Activated T-cell treated with anti-CD3 and anti-CD28 coated beads, Interleukin-2, amount 50 U/mL, for 4 hours (primary cell): ENCODE measurements around the gene SLC35F1. TPM values are rescaled to one million over a fixed set of nuclear protein-coding genes. Genes with fewer than 3 reads are reported as not detected.

ENCODE experiments used
- ATAC-seq, 2 donors: fragments of 200-7000 bp; cut with Tn5 transposase; one replicate each; pipeline ENCODE4 v1.10.0; 2021
- DNase-seq: peaks from one replicate; pipeline ENCODE4 v3.0.0-alpha.2; 2020
- H3K27me3 Mint-ChIP-seq: one replicate; pipeline ENCODE4 v1.8.0; 2021; ENCODE audit warnings: low read depth, mixed read lengths
- H3K36me3 Mint-ChIP-seq: one replicate; pipeline ENCODE4 v1.8.0; 2022; ENCODE audit warnings: mixed read lengths; ENCODE audit not compliant: insufficient read depth
- H3K4me1 Mint-ChIP-seq: one replicate; pipeline ENCODE4 v1.8.0; 2021; ENCODE audit warnings: low read depth, mixed read lengths
- H3K4me3 Mint-ChIP-seq: one replicate; pipeline ENCODE4 v1.8.0; 2021; ENCODE audit warnings: mild to moderate bottlenecking, moderate library complexity, mixed read lengths
- H3K9me3 Mint-ChIP-seq: one replicate; pipeline ENCODE4 v1.8.0; 2021; ENCODE audit warnings: mixed read lengths
- total RNA-seq, 3 donors: library from RNA; stranded (reverse); gene quantifications; one replicate each; pipeline ENCODE4 v1.2.1, GENCODE V29; 2021

Gene SLC35F1
- total RNA-seq, 3 donors from 2014 or later: 0.13 to 0.27 (median 0.21) TPM

DNA sequence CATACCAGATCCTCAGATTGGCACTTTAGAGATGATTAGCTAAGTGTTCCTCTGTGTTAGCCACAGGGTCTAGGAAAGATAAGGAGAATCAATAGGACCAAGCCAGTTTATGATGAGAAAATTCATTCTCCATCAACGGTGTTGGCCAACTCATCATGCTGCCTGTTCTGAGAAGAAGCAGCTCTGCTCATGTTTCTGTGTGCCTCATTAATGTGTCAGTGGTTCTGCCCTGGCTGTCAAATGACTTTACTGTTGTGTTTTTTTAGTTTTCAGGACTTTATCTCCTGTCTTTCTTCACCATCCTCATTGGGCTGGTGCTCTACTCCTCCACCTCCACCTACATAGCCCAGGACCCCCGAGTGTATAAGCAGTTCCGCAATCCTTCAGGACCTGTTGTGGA, 406.7 kb downstream of the SLC35F1 start:
- no peaks in the 10 kb centered on the region for H3K27me3 Mint-ChIP-seq
- ATAC-seq (no peak), DNase-seq (no peak)
- no peak overlapping the region for H3K4me3 Mint-ChIP-seq
- no peaks in the 10 kb centered on the region for H3K4me1 Mint-ChIP-seq
- no peaks in the 10 kb centered on the region for H3K36me3 Mint-ChIP-seq
- no peaks in the 10 kb centered on the region for H3K9me3 Mint-ChIP-seq

GRCh38 chr6:118316796-118317384, 409.8 kb downstream of the SLC35F1 start:
- ATAC-seq: no peak
- H3K36me3 Mint-ChIP-seq: no peaks in the 10 kb centered on the region
- no peaks in the 10 kb centered on the region for H3K27me3 Mint-ChIP-seq
- no peaks in the 10 kb centered on the region for H3K4me1 Mint-ChIP-seq
- H3K9me3 Mint-ChIP-seq: no peaks in the 10 kb centered on the region
- DNase-seq: no peak
- no peak overlapping the region for H3K4me3 Mint-ChIP-seq

- Mint-ChIP-seq H3K9me3 (no peaks in the 10 kb centered on the region), H3K36me3 (no peaks in the 10 kb centered on the region), H3K4me1 (no peaks in the 10 kb centered on the region), H3K27me3 (no peaks in the 10 kb centered on the region), H3K4me3 (no peak overlapping the region)
- no peak for DNase-seq
- no peak for ATAC-seq
These were observed 410.8 kb downstream of the SLC35F1 start for GRCh38 chr6:118317581-118318563.

DNA sequence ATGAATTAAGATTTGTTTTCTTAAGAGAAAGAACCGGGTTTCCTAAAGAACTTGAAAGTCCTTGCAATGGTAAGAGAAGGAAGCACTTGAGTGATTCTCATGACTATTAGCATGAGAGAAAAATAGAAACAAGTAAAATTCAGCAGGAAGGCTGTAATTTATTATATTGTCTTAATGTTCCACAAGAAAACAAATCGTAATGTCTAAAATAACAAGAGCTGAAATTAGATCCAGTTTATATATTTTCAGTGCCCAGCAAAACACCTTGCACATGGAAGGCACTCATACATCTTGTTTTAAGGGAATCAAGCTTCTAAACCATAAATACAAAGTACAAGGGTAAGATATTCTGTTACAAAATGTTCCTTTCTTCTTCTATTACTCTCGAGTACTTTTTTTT, 411.6 kb downstream of the SLC35F1 start:
- H3K9me3 Mint-ChIP-seq: no peaks in the 10 kb centered on the region
- H3K27me3 Mint-ChIP-seq: no peaks in the 10 kb centered on the region
- H3K4me3 Mint-ChIP-seq: no peak overlapping the region
- H3K36me3 Mint-ChIP-seq: no peaks in the 10 kb centered on the region
- no peaks in the 10 kb centered on the region for H3K4me1 Mint-ChIP-seq
- ATAC-seq (no peak), DNase-seq (no peak)

- Mint-ChIP-seq H3K27me3 (no peaks in the 10 kb centered on the region), H3K4me3 (no peak overlapping the region), H3K4me1 (no peaks in the 10 kb centered on the region), H3K9me3 (no peaks in the 10 kb centered on the region), H3K36me3 (no peaks in the 10 kb centered on the region)
- DNase-seq: no peak
- no peak for ATAC-seq
These were observed 412.4 kb downstream of the SLC35F1 start for GRCh38 chr6:118319416-118319815.

DNA sequence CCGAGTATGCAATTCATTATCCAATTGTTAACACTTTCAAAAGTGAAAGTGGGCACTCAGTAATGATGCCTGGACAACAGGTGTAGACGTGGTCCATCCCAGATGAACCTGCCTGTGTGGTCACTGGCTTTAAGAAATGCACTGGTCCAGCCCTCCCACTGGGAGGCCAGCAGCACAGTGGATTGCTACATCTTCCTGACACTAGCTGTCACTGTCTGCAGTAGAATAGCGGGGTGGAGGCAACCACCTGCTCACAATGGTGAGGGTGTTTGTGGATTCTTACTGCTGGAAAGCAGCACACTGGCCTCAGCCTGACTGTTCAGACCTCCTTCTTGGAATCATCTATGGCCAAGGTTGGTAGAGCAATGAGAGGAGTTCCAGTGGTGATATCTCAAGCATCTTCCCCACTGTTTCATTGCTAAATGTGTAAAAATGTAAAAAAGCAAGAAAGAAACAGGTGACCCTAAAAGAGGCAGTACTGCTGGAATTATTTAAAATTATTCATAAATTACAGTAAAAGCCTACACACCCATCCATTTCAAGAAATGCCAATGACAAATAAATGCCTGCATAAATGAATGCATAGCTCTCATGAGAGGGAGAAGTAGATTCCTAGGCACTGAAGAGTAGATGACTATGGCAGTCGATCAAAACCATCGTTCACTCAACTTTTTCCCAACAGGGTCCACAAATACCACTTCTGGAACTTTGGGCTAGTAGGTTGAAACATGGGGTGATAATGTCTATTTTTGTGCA, 413.0 kb downstream of the SLC35F1 start:
- Mint-ChIP-seq H3K36me3 (no peaks in the 10 kb centered on the region), H3K4me1 (no peaks in the 10 kb centered on the region), H3K4me3 (no peak overlapping the region)

DNA sequence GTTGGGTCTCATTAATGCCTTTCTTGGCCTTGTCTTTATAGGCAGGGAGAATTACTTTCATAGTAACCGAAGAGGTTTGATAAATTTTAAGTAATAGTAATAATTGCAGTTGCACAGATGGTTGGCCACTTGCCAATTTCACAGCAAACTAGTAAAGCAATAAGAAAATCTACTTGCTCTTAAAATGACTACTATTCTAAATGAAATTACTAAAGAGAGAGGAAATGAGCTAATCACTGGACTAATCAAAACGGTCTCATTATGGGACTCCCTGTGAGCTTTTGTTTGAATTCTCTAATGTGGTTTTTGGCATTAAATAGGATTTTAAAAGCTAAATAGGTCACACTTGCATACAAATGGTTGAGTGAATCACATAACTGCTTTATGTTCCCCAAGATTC, 413.6 kb downstream of the SLC35F1 start:
- Mint-ChIP-seq H3K36me3 (no peaks in the 10 kb centered on the region), H3K27me3 (no peaks in the 10 kb centered on the region), H3K4me3 (no peak overlapping the region), H3K4me1 (no peaks in the 10 kb centered on the region), H3K9me3 (no peaks in the 10 kb centered on the region)
- ATAC-seq (no peak), DNase-seq (no peak)

More for the DNA sequence above, 413.0 kb downstream of the SLC35F1 start:
- DNase-seq: no peak
- no peaks in the 10 kb centered on the region for H3K27me3 Mint-ChIP-seq
- no peaks in the 10 kb centered on the region for H3K9me3 Mint-ChIP-seq
- no peak for ATAC-seq

GRCh38 chr6:118324116-118324515, 417.1 kb downstream of the SLC35F1 start:
- ATAC-seq (no peak), DNase-seq (no peak)
- Mint-ChIP-seq H3K4me1 (no peaks in the 10 kb centered on the region), H3K27me3 (peaks cover 4% of the 10 kb centered on the region), H3K4me3 (no peak overlapping the region), H3K9me3 (no peaks in the 10 kb centered on the region), H3K36me3 (no peaks in the 10 kb centered on the region)

DNA sequence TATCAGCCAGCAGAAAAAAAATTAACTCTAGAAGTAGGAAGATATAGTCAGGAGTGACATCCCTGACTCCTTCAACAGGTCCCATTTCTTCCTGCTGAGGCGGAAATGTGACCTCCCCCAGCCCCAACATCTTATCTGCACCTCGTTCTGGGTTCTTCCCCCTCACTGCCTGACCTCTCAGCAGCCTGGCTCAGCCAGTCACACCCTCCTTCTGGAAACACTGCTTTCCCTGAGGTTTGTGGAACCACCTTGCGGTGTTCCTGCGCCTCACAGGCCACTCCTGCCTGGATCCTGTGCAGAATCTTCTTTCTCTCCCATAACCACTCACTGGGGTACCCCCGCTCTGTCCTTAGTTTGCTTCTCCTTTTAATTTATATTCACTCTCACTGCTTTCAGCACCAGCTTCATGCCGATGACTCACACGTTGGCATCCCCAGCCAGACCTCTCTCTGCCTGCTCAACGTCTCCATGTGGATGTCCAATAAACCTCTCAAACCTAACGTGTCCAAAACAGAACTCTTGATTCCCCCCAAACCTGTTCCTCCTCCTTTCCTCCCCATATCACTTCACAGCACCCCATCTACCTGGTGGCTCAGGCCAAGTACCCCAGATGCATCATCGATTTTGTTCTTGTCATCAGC, 418.3 kb downstream of the SLC35F1 start:
- ATAC-seq: no peak
- Mint-ChIP-seq H3K27me3 (peaks cover 4% of the 10 kb centered on the region), H3K4me1 (no peaks in the 10 kb centered on the region), H3K4me3 (no peak overlapping the region), H3K9me3 (no peaks in the 10 kb centered on the region), H3K36me3 (no peaks in the 10 kb centered on the region)
- DNase-seq: no peak

- ATAC-seq (no peak), DNase-seq (no peak)
- Mint-ChIP-seq H3K9me3 (no peaks in the 10 kb centered on the region), H3K27me3 (peaks cover 4% of the 10 kb centered on the region), H3K36me3 (no peaks in the 10 kb centered on the region), H3K4me3 (no peak overlapping the region), H3K4me1 (no peaks in the 10 kb centered on the region)
These were observed 419.6 kb downstream of the SLC35F1 start for GRCh38 chr6:118326712-118327111.

GRCh38 chr6:118327237-118327636, 420.2 kb downstream of the SLC35F1 start:
- DNase-seq: no peak
- Mint-ChIP-seq H3K27me3 (peaks cover 4% of the 10 kb centered on the region), H3K36me3 (no peaks in the 10 kb centered on the region), H3K4me1 (no peaks in the 10 kb centered on the region), H3K9me3 (no peaks in the 10 kb centered on the region), H3K4me3 (no peak overlapping the region)
- ATAC-seq: no peak

GRCh38 chr6:118333772-118334171, 426.7 kb downstream of the SLC35F1 start:
- Mint-ChIP-seq H3K4me3 (no peak overlapping the region), H3K9me3 (peaks cover 8% of the 10 kb centered on the region), H3K4me1 (no peaks in the 10 kb centered on the region), H3K36me3 (no peaks in the 10 kb centered on the region), H3K27me3 (no peaks in the 10 kb centered on the region)
- ATAC-seq: no peak
- no peak for DNase-seq

GRCh38 chr6:118334634-118335033, 427.6 kb downstream of the SLC35F1 start:
- Mint-ChIP-seq H3K4me1 (no peaks in the 10 kb centered on the region), H3K36me3 (no peaks in the 10 kb centered on the region), H3K27me3 (no peaks in the 10 kb centered on the region), H3K9me3 (peaks cover 17% of the 10 kb centered on the region), H3K4me3 (no peak overlapping the region)
- ATAC-seq: no peak
- DNase-seq: no peak

- no peak for DNase-seq
- peaks cover 22% of the 10 kb centered on the region for H3K9me3 Mint-ChIP-seq
These were observed 428.3 kb downstream of the SLC35F1 start for GRCh38 chr6:118335325-118335816.

More at GRCh38 chr6:118335325-118335816, 428.3 kb downstream of the SLC35F1 start:
- ATAC-seq: no peak
- no peaks in the 10 kb centered on the region for H3K27me3 Mint-ChIP-seq
- H3K4me3 Mint-ChIP-seq: no peak overlapping the region
- no peaks in the 10 kb centered on the region for H3K36me3 Mint-ChIP-seq
- H3K4me1 Mint-ChIP-seq: no peaks in the 10 kb centered on the region
